K562 (cell line): ENCODE measurements around the gene CA7. TPM values are rescaled to one million over a fixed set of nuclear protein-coding genes. Genes with fewer than 3 reads are reported as not detected.
A peak's percentile ranks its signal among the peaks of the same experiment; 100 is the strongest.

Experiments
- ATAC-seq: fragments of 200-7000 bp; cut with Tn5 transposase; 3 replicates; pipeline ENCODE4 v1.9.1; 2020; ENCODE audit warnings: moderate library complexity
- BruUV-seq: library from RNA; stranded (reverse); fragments of 400-500 nt; replicated peaks from 2 replicates; lab custom pipeline; 2021; lab: Mats Ljungman, UMichigan
- CTCF ChIA-PET: fragments of 300-600 bp; formaldehyde crosslinking; extraction: SDS; loops from one replicate; lab custom pipeline; 2021; ENCODE audit warnings: low intra/inter-chr PET ratio; lab: Yijun Ruan, JAX
- POLR2A ChIA-PET: fragments of 300-600, 350-650 bp; sonication (Branson Sonifier 250); formaldehyde crosslinking; extraction: SDS; loops from one replicate; lab custom pipeline; 2021; ENCODE audit warnings: antibody characterized with exemption, inconsistent platforms; lab: Yijun Ruan, JAX
- DNase-seq, 4 experiments: peaks; one replicate each; pipeline versions ENCODE4 v3.0.0 to v3.0.0-alpha.2; 2011 to 2018; ENCODE audit warnings: low spot score in 3 of 4, mixed read lengths in 3 of 4; ENCODE audit errors: extremely low read depth in 1 of 4
- FAIRE-seq: peaks from 2 replicates; lab custom pipeline; 2011; peaks lifted over from hg19 to GRCh38; lab: Jason Lieb, UNC
- H2AFZ ChIP-seq: 2 replicates; pipeline ENCODE4 v1.6.0; 2011; ENCODE audit warnings: low read depth, low read length, control low read depth, inconsistent platforms
- H3K27ac ChIP-seq: fragments of 200-600 bp; 3 replicates; pipeline ENCODE4 v1.8.0; 2011; ENCODE audit warnings: low read depth, mild to moderate bottlenecking, control low read depth, inconsistent platforms, low read length, moderate library complexity, mixed read lengths; ENCODE audit errors: extremely low read depth
- H3K27me3 ChIP-seq, 2 experiments: fragments of 300-600 bp in 1 of 2; 2 replicates in 1 of 2; 3 replicates in 1 of 2; pipeline versions ENCODE4 v1.6.0 to v1.8.0; 2011; ENCODE audit warnings: inconsistent platforms in 2 of 2, low read length in 2 of 2, mild to moderate bottlenecking in 1 of 2, mixed read lengths in 1 of 2, moderate library complexity in 1 of 2; ENCODE audit not compliant: control insufficient read depth in 2 of 2, insufficient read depth in 2 of 2
- H3K36me3 ChIP-seq: fragments of 300-600 bp; 3 replicates; pipeline ENCODE4 v1.8.0; 2011; ENCODE audit warnings: mild to moderate bottlenecking, low read length, inconsistent platforms; ENCODE audit not compliant: control insufficient read depth, insufficient read depth
- H3K4me1 ChIP-seq, 2 experiments: fragments of 200-600 bp in 1 of 2; replicated peaks in 1 of 2; 2 replicates in 1 of 2; 3 replicates in 1 of 2; pipeline versions ENCODE4 v1.5.1 to v1.8.0; 2011; ENCODE audit warnings: inconsistent platforms in 2 of 2, low read length in 2 of 2, mild to moderate bottlenecking in 1 of 2, mixed read lengths in 1 of 2, moderate library complexity in 1 of 2; ENCODE audit not compliant: control insufficient read depth in 2 of 2, insufficient read depth in 2 of 2
- H3K4me2 ChIP-seq: 2 replicates; pipeline ENCODE4 v1.6.1; 2011; ENCODE audit warnings: low read length, control low read depth, inconsistent platforms, mixed read lengths; ENCODE audit not compliant: insufficient read depth
- H3K4me3 ChIP-seq: fragments of 200-600 bp; sonication (generic), shearing (Covaris generic); 2 replicates; pipeline ENCODE4 v1.5.1; 2016; ENCODE audit warnings: control low read depth, inconsistent platforms
- H3K79me2 ChIP-seq: fragments of 200-600 bp; 3 replicates; pipeline ENCODE4 v1.8.0; 2011; ENCODE audit warnings: low read length, inconsistent platforms; ENCODE audit not compliant: control insufficient read depth, insufficient read depth
- H3K9ac ChIP-seq, 2 experiments: 2 replicates each; pipeline versions ENCODE4 v1.6.0 to v1.6.1; 2011; ENCODE audit warnings: low read depth in 2 of 2, low read length in 2 of 2, control low read depth in 1 of 2, inconsistent platforms in 1 of 2, mild to moderate bottlenecking in 1 of 2, mixed read lengths in 1 of 2; ENCODE audit not compliant: insufficient read depth in 1 of 2
- H3K9me1 ChIP-seq: one replicate; pipeline ENCODE4 v1.6.0; 2011; ENCODE audit warnings: inconsistent platforms, mild to moderate bottlenecking, low read length, moderate library complexity; ENCODE audit not compliant: control insufficient read depth, insufficient read depth
- H3K9me3 ChIP-seq: replicated peaks from 2 replicates; pipeline ENCODE4 v1.5.1; 2011; ENCODE audit warnings: low read depth, low read length, inconsistent platforms; ENCODE audit not compliant: control insufficient read depth, insufficient read depth
- H4K20me1 ChIP-seq: replicated peaks from 2 replicates; pipeline ENCODE4 v1.6.1; 2011; ENCODE audit warnings: low read length, inconsistent platforms, mixed read lengths; ENCODE audit not compliant: control insufficient read depth, insufficient read depth
- C11orf30 ChIP-seq: fragments of 450-650 bp; IDR thresholded peaks from 2 replicates; pipeline ENCODE4 v1.6.1; 2016; ENCODE audit warnings: low read depth, mild to moderate bottlenecking
- CHD4 ChIP-seq: fragments of 200-600 bp; sonication (generic); IDR thresholded peaks from 3 replicates; pipeline ENCODE4 v1.6.1; 2012; ENCODE audit warnings: low read depth, mild to moderate bottlenecking, mixed read lengths, low read length, inconsistent platforms; ENCODE audit not compliant: insufficient read depth, insufficient replicate concordance, poor library complexity, severe bottlenecking
- ELK3 ChIP-seq: fragments of 450-650 bp; formaldehyde crosslinking; IDR thresholded peaks from 2 replicates; pipeline ENCODE4 v1.4.0; 2020; ENCODE audit warnings: mild to moderate bottlenecking
- HIVEP1 ChIP-seq: fragments of 250-450 bp; sonication (Bioruptor Pico); IDR thresholded peaks from 2 replicates; pipeline ENCODE4 v1.4.0; 2020; ENCODE audit warnings: mild to moderate bottlenecking
- HNRNPH1 ChIP-seq: fragments of 200-400 bp; formaldehyde crosslinking; optimal IDR thresholded peaks from 2 replicates; pipeline ENCODE3; 2017; ENCODE audit warnings: low read depth, mild to moderate bottlenecking, low read length, moderate library complexity
- KDM2B ChIP-seq: fragments of 250-450 bp; sonication (Bioruptor Pico); IDR thresholded peaks from 2 replicates; pipeline ENCODE4 v1.8.0; 2021; ENCODE audit warnings: mild to moderate bottlenecking, moderate library complexity
- KDM4B ChIP-seq, 2 experiments: fragments of 450-650 bp in 1 of 2; sonication (generic) in 1 of 2; IDR thresholded peaks; 2 replicates each; pipeline ENCODE4 v1.6.1; 2016 to 2017; ENCODE audit warnings: borderline replicate concordance in 2 of 2, antibody characterized with exemption in 1 of 2, low read depth in 1 of 2, mild to moderate bottlenecking in 1 of 2
- MAX ChIP-seq: sonication (generic); formaldehyde crosslinking; IDR thresholded peaks from 2 replicates; pipeline ENCODE4 v1.9.0; 2022; ENCODE audit warnings: mild to moderate bottlenecking, missing genetic modification reagents
- MEF2A ChIP-seq: IDR thresholded peaks from 2 replicates; pipeline ENCODE4 v1.6.1; 2011; ENCODE audit warnings: low read depth, mild to moderate bottlenecking, low read length, moderate library complexity; ENCODE audit not compliant: control insufficient read depth
- MYBL2 ChIP-seq, 2 experiments: fragments of 450-650 bp in 1 of 2; sonication (generic) in 1 of 2; formaldehyde crosslinking in 1 of 2; IDR thresholded peaks; 2 replicates each; pipeline versions ENCODE4 v1.6.1 to v1.8.1; 2017 to 2022; ENCODE audit warnings: borderline replicate concordance in 1 of 2, inconsistent platforms in 1 of 2, low read depth in 1 of 2, mild to moderate bottlenecking in 1 of 2, missing genetic modification reagents in 1 of 2, moderate library complexity in 1 of 2
- PHF20 ChIP-seq: fragments of 450-650 bp; IDR thresholded peaks from 2 replicates; pipeline ENCODE4 v1.6.1; 2018; ENCODE audit not compliant: partially characterized antibody
- RBM15 ChIP-seq: fragments of 200-400 bp; formaldehyde crosslinking; IDR thresholded peaks from 2 replicates; pipeline ENCODE4 v1.6.1; 2018; ENCODE audit warnings: mild to moderate bottlenecking, low read length, moderate library complexity; ENCODE audit not compliant: insufficient read depth
- SAP30 ChIP-seq: fragments of 200-600 bp; sonication (generic); IDR thresholded peaks from 2 replicates; pipeline ENCODE4 v1.6.1; 2012; ENCODE audit warnings: borderline replicate concordance, low read depth, mild to moderate bottlenecking, moderate library complexity, low read length, control low read depth, inconsistent platforms; ENCODE audit not compliant: insufficient read depth, poor library complexity, severe bottlenecking
- SREBF2 ChIP-seq: sonication (generic); formaldehyde crosslinking; IDR thresholded peaks from 2 replicates; pipeline ENCODE4 v1.4.0; 2020; ENCODE audit warnings: mild to moderate bottlenecking, missing genetic modification reagents
- XRCC4 ChIP-seq: IDR thresholded peaks from one replicate; pipeline ENCODE4 v1.6.1; 2011; ENCODE audit not compliant: insufficient read depth, insufficient read length; ENCODE audit errors: extremely low read depth
- YBX1 ChIP-seq: fragments of 450-650 bp; IDR thresholded peaks from 2 replicates; pipeline ENCODE4 v1.7.1; 2016; ENCODE audit warnings: mild to moderate bottlenecking
- ZNF217 ChIP-seq: sonication (generic); formaldehyde crosslinking; IDR thresholded peaks from 2 replicates; pipeline ENCODE4 v1.8.0; 2022; ENCODE audit warnings: mild to moderate bottlenecking, missing genetic modification reagents
- WGBS: fragments of 100-300 bp; shearing (Covaris generic); methylation state at CpG from one replicate; pipeline ENCODE4 v1.1.6; 2016; ENCODE audit warnings: low coverage, mixed read lengths; ENCODE audit not compliant: insufficient coverage; ENCODE audit errors: missing lambda C conversion rate; 5-methylcytosine and 5-hydroxymethylcytosine counted together
- in situ Hi-C: fragments of 300-500 bp; cut with MboI; formaldehyde crosslinking; loops from 4 replicates; pipeline ENCODE4 v1.15.0; 2018; ENCODE audit warnings: inconsistent platforms, mixed read lengths
- intact Hi-C: fragments of 100-400 bp; cut with micrococcal nuclease; formaldehyde crosslinking; loops from 2 replicates; pipeline ENCODE4 v1.14.2; 2022
- polyA plus RNA-seq, 8 experiments: library from polyadenylated mRNA; depleted of rRNA in 4 of 8; stranded (reverse) in 5 of 8; unstranded in 3 of 8; fragments of >200 nt; fragmentation: Nextera tagmentation in 2 of 8; fragmentation: Illumina TruSeq in 1 of 8; extraction: Ambion mirVana in 2 of 8; extraction: Trizol in 1 of 8; gene quantifications; 2 replicates each; pipeline versions ENCODE4 v1.2.1 to v1.2.3, GENCODE V29; 2011 to 2014; ENCODE audit warnings: inconsistent platforms in 1 of 8, missing spikeins in 1 of 8
- total RNA-seq, 7 experiments: library from RNA; depleted of rRNA in 6 of 7; stranded (reverse); fragments of >200 nt in 6 of 7; fragmentation: Illumina TruSeq in 2 of 7; extraction: Trizol in 2 of 7; gene quantifications; 2 replicates each; pipeline versions ENCODE4 v1.2.1 to v1.2.3, GENCODE V29; 2011 to 2021; ENCODE audit warnings: low replicate concordance in 1 of 7
- TF ChIP-seq, protein P1 (sequence below): fragments of 250-450 bp; sonication (Bioruptor Pico); IDR thresholded peaks from 2 replicates; pipeline ENCODE4 v1.5.0; 2021
- TF ChIP-seq, protein P2 (sequence below): sonication (generic); formaldehyde crosslinking; IDR thresholded peaks from 2 replicates; pipeline ENCODE4 v1.8.0; 2022; ENCODE audit warnings: mild to moderate bottlenecking, missing genetic modification reagents

CA7 gene
- total and polyA plus RNA-seq, 9 of the 15 experiments (the other 6 are each of a cell fraction or from before 2014, with no cell fraction given): 0.03 to 0.07 (median 0.05) TPM; not detected in 5

- TF ChIP-seq MYBL2 (IDR thresholded peaks at IDR 0.05; ENCODE audit: low read depth) (no peak), MYBL2 (CRISPR knock-in tag; IDR thresholded peaks at IDR 0.05; ENCODE audit: borderline replicate concordance) (no peak), KDM2B (no peak), PHF20 (no peak), KDM4B (IDR thresholded peaks at IDR 0.05; ENCODE audit: borderline replicate concordance in 2 of 2, low read depth in 1 of 2) (no peak), MEF2A (no peak), MAX (CRISPR knock-in tag) (no peak), YBX1 (no peak), HIVEP1 (no peak), SREBF2 (CRISPR knock-in tag) (no peak), ZNF217 (no peak), SAP30 (no peak), XRCC4 (no peak), HNRNPH1 (no peak), CHD4 (no peak), ELK3 (CRISPR knock-in tag) (no peak), RBM15 (no peak), C11orf30 (no peak)
- TF ChIP-seq, protein P1, sequence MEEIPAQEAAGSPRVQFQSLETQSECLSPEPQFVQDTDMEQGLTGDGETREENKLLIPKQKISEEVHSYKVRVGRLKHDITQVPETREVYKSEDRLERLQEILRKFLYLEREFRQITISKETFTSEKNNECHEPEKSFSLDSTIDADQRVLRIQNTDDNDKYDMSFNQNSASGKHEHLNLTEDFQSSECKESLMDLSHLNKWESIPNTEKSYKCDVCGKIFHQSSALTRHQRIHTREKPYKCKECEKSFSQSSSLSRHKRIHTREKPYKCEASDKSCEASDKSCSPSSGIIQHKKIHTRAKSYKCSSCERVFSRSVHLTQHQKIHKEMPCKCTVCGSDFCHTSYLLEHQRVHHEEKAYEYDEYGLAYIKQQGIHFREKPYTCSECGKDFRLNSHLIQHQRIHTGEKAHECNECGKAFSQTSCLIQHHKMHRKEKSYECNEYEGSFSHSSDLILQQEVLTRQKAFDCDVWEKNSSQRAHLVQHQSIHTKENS (CRISPR knock-in tag): no peak
- TF ChIP-seq, protein P2, sequence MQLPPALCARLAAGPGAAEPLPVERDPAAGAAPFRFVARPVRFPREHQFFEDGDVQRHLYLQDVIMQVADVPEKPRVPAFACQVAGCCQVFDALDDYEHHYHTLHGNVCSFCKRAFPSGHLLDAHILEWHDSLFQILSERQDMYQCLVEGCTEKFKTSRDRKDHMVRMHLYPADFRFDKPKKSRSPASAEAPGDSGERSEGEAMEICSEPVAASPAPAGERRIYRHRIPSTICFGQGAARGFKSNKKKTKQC (CRISPR knock-in tag): no peak
- Histone ChIP-seq H3K4me3 (no peak overlapping the region), H3K36me3 (peaks cover 25% of the 10 kb centered on the region), H3K79me2 (peaks cover 36% of the 10 kb centered on the region), H3K9me1 (no peaks in the 10 kb centered on the region), H3K9me3 (no peaks in the 10 kb centered on the region), H3K27me3 (peaks cover 0 to 3% of the 10 kb centered on the region in 2 experiments; a peak in 1 of 5 replicates), H3K9ac (no peak overlapping the region), H4K20me1 (peaks cover 4% of the 10 kb centered on the region; the same call in 1 of the 2 replicates), H3K4me1 (peaks cover 9 to 11% of the 10 kb centered on the region in 2 experiments; a peak in 4 of 5 replicates), H2AFZ (peak overlapping the region; percentile 100), H3K4me2 (no peak overlapping the region), H3K27ac (no peak overlapping the region)
- BruUV-seq: no TSS peak
- intact Hi-C loops (no loop called here), in situ Hi-C loops (no loop called here)
- peak in 1 of 4 experiments; percentile 3 for DNase-seq
- POLR2A ChIA-PET: interaction anchor here (1.6 kb wide), 1 partner anchor 34 kb away, joined by 4 read pairs; no protein-coding TSS in a partner anchor
- FAIRE-seq: no peak
- ATAC-seq: no peak
- CTCF ChIA-PET: interaction anchor here (0.6 kb wide), 1 partner anchor 15 kb away, joined by 3 read pairs; no protein-coding TSS in a partner anchor
- 63% methylated on average over 3 of the region's 3 CpGs for WGBS
Observed at GRCh38 chr16:66832190-66832589, 12.0 kb upstream of the CA7 start.
